Smooth muscle cell of the pulmonary artery (primary cell): Measurements from ENCODE around the gene MS4A2. TPM values are rescaled to one million over a fixed set of nuclear protein-coding genes. Genes with fewer than 3 reads are reported as not detected.

ENCODE experiments used
- total RNA-seq: library from RNA; depleted of rRNA; stranded (reverse); fragments of >200 nt; gene quantifications from 2 replicates; pipeline ENCODE4 v1.2.3, GENCODE V29; 2014

The MS4A2 gene
- total RNA-seq, result 0.03 TPM in 1 of 2 replicates, not detected in the other

DNA sequence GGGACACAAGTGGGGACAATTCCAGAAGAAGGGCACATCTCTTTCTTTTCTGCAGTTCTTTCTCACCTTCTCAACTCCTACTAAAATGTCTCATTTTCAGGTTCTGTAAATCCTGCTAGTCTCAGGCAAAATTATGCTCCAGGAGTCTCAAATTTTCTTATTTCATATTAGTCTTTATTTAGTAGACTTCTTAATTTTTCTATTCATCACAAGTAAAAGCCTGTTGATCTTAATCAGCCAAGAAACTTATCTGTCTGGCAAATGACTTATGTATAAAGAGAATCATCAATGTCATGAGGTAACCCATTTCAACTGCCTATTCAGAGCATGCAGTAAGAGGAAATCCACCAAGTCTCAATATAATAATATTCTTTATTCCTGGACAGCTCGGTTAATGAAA, at the start of gene MS4A2:
Gene MS4A2, plus strand, starts transcription at position 301 of the 400 bp plus-strand sequence. CDS start 102 bp downstream, outside the sequence.

DNA sequence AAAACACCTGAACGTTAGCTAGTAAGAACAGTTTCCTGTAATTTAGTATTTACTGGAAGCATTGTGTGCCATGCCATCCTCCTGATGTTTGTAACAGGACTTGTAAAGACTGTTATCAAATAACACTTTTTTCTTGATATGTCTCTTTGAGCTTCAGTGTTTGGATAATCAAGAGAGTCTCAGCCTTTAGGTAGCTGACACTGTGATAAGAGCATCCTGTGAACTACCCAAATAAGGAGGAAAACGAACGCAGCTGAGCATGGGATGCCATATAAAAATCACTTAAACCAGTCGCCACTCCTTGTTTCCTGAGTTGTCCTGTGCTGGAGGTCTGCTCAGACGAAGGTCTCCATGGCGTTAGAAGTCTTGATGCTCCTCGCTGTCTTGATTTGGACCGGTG, 48.4 kb upstream of the MS4A2 start, which contains the start of gene OOSP2:
Gene OOSP2, plus strand, starts transcription at position 301 of the 400 bp plus-strand sequence. Its CDS starts 51 bp downstream, at position 352.

DNA sequence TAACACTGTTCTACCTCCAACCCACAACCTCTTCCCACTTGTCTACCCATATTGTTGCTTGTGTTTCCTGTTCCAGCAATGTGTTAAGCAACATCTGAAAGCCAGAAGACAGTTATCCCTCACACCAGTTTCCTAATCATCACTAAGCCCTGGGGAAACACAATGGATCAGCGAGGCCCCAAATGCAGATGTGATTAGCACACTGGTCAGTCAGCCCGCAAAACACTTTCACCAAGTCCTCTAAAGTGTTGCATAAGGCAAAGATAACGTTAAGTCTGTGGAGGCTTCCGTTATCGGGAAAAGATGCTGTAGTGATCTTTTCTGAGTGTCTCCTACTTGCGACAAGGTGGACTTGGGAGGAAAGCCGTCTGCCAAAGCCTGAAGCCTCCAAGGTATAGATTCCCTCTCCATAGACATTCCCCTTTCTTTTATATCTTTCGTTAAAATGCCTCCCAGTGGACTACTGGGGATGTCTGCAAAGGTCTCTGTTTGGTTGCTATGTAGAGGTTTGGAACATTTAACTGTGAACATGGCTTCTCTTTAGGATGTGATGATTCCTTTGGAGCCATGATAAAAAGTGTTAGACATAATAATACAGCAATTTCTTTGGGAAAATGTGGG, 32.0 kb upstream of the MS4A2 start, which contains the start of gene MS4A3:
Gene MS4A3, plus strand, starts transcription at position 317 of the 621 bp plus-strand sequence. CDS start 4,496 bp downstream, outside the sequence.

Other genes with a start within 250 kb of the MS4A2 start
- gene CBLIF, start 243.2 kb upstream of the MS4A2 start, total RNA-seq, result not detected in 2 replicates
- not detected in 2 replicates for gene TCN1, start 222.2 kb upstream of the MS4A2 start, total RNA-seq
- not detected in 2 replicates for gene OOSP3, start 209.9 kb upstream of the MS4A2 start, total RNA-seq
- gene OOSP1, start 150.2 kb upstream of the MS4A2 start, total RNA-seq, result not detected in 2 replicates
- gene OOSP4A, start 124.6 kb upstream of the MS4A2 start, total RNA-seq, result not detected in 2 replicates
- not detected in 2 replicates for gene OOSP4B, start 71.5 kb upstream of the MS4A2 start, total RNA-seq
- gene OOSP2, start 48.3 kb upstream of the MS4A2 start, total RNA-seq, result not detected in 2 replicates
- gene MS4A3, start 32.0 kb upstream of the MS4A2 start, total RNA-seq, result not detected in 2 replicates
- gene MS4A6A, start 94.4 kb downstream of the MS4A2 start, total RNA-seq, result not detected in 2 replicates
- gene MS4A4E, start 154.5 kb downstream of the MS4A2 start, total RNA-seq, result not detected in 2 replicates
- not detected in 2 replicates for gene MS4A4A, start 192.0 kb downstream of the MS4A2 start, total RNA-seq
- gene MS4A6E, start 238.6 kb downstream of the MS4A2 start, total RNA-seq, result not detected in 2 replicates